GM23248 (cell line): ENCODE results near the gene GDPD5.

Source experiments
- EZH2 ChIP-seq: fragments of 200-600 bp; sonication (generic); IDR thresholded peaks from 2 replicates; pipeline ENCODE4 v1.6.1; 2018; ENCODE audit warnings: antibody characterized with exemption, mild to moderate bottlenecking; ENCODE audit not compliant: insufficient read depth, poor library complexity, severe bottlenecking
- EZH2phosphoT487 ChIP-seq: fragments of 200-600 bp; sonication (generic); IDR thresholded peaks from 2 replicates; pipeline ENCODE4 v1.6.1; 2018; ENCODE audit warnings: antibody characterized with exemption, moderate library complexity, mild to moderate bottlenecking, low read depth; ENCODE audit not compliant: insufficient read depth

- TF ChIP-seq EZH2 (no peak), EZH2phosphoT487 (no peak)
These were observed 83.4 kb downstream of the GDPD5 start for GRCh38 chr11:75442161-75442885.
